ENCODE data around the gene RSRC1.

DNA sequence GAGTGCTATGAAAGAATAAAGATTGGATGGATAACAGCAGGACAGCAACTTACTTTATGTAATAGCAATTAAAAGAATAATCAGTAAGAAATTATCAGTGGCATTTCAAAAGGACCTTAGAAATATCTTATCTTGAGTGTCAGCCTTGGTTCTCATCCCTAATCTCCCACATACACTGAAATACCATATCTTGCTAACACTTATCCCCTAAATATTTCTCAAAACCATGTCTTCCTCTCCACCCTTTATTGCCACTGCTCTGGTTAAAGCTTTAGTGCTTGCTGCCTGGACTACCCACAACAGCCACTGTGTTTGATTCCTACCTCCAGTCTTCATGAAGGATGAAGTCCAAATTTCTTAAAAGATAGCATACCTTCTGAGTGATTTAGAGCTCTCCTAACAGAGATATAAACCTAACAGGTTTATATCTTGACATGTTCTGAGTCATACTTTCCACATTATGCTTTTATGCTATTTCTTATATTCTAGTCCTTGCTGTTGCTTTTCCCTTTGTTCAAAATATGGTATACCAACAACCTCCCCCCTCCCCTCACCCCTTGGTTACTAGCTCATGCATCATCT is 202.8 kb downstream of the RSRC1 start:
- TF ChIP-seq CTCF (IDR thresholded peaks at IDR 0.05) (no peak), POLR2A (IDR thresholded peaks at IDR 0.05) (no peak)

Data from sigmoid colon (tissue), 3 donors.